Muscle of back (tissue), 11 donors: Measurements from ENCODE around the gene PLXNA4. TPM values are rescaled to one million over a fixed set of nuclear protein-coding genes. Genes with fewer than 3 reads are reported as not detected.

Source experiments
- DNase-seq, 3 donors: peaks; one replicate each; pipeline versions ENCODE4 v3.0.0 to v3.0.0-alpha.2; 2013
- polyA plus RNA-seq, 10 donors: library from polyadenylated mRNA; unstranded; fragments of 120-200 nt; gene quantifications; one replicate each; pipeline ENCODE4 v1.2.1, GENCODE V29; 2013; ENCODE audit not compliant: insufficient read length in 10 of 10

PLXNA4 gene
- polyA plus RNA-seq, 10 donors: 2.2 to 8.5 (median 4.0) TPM

GRCh38 chr7:132420527-132420926 lies 155.7 kb downstream of the PLXNA4 start:
- no peak for DNase-seq

GRCh38 chr7:132419542-132419941 lies 156.7 kb downstream of the PLXNA4 start:
- DNase-seq: peak in 1 of 3 donors; percentile 39

DNA sequence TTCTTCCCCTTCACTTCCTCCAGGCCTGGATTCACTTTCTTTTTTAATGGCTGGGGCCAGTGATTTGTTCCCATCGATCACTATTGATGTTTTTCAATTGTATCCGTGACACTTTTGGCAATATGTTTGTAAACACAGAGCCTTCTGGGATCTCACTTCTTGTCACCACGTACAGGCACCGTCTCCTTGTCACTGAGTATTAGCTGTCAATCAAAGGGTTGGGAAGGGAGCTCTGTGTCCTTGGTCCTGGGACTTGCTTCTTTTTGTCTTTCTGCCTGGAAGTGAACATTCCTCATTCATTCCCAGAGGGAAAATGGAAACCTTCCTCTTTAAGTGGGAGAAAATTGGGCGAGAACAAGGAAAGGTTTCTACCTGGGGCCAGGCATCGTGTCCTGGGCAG lies 157.4 kb downstream of the PLXNA4 start:
- no peak for DNase-seq

DNA sequence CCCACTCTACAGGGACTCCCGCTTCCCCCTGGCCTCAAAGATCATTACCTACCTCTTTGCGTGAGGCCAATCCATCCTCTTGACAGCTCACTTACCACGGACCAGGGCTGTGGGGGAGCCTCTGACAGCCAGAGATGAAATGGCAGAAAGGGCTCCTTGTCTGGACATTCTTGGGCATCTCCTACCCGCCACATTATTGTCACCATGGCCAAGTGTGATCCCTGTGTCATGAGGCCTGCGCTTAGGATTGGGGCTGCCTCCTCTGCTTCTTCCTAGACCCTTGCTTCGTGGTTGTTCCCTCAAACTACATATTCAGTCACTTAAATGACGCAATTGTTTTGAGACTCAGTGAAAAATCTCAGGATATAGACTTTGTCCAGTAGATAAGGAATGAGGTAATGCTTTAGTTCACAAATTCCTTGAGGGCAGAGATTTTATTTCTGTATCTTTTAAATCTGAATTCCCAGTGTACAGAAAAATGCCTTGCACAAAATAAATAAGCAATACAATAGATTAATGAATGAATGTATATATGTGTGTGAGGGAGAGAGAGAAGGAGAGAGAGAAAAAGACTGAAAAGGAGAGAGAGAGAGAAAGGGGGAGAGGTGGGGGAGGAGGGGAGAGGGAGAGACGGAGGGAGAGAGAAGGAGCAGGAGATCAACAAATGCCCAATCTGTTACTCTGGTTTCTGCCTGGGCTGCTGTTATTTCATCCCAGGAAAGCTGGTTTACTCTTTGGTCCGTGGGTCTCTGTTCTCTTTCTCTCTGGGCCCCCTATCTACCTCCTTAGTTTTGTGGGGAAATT lies 159.0 kb downstream of the PLXNA4 start:
- DNase-seq: no peak

DNA sequence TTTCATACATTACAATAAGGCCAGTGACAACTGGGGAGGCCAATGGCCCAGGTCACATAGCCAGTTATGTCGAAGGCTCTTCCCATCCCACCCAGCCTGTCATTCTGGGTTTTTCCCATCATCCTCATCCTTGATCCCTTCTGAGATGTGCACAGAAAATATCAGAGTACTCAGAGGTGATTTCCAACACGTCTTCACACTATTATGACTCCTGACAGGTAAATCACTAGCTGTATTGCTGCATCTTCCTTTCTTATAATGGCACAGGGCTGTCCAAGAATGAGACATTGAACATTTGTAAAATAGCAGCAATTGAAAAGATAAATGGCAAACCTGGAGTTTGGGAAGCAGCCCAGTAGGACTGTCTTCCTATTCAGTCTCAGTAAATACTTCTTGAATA lies 159.9 kb downstream of the PLXNA4 start:
- no peak for DNase-seq

- DNase-seq: no peak
Measured at GRCh38 chr7:132415259-132415658, 161.0 kb downstream of the PLXNA4 start.

GRCh38 chr7:132414857-132415256 lies 161.4 kb downstream of the PLXNA4 start:
- DNase-seq: no peak

- DNase-seq: no peak
Measured at GRCh38 chr7:132412435-132412834, 163.8 kb downstream of the PLXNA4 start.

GRCh38 chr7:132410861-132411541 lies 165.3 kb downstream of the PLXNA4 start:
- DNase-seq: no peak

DNA sequence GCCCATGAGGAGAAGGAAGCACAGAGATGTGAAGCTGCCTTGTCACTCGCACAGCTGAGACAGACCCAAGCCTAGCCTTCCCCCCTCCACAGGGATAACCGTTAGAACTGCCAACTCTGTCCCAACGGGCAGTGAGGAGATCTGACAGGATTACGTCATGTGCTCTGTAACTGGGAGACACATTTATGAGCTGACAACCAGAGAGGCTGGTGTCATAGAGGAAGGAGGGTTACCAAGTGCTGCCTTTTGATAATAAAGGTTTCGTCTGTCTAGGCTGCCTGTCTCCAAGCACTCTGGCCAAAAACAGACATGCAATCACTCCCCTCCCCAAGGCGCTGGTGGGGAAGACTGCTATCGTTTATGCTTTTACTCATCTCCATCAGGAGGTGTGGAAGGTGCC lies 165.9 kb downstream of the PLXNA4 start:
- DNase-seq: peak in 1 of 3 donors; percentile 34

DNA sequence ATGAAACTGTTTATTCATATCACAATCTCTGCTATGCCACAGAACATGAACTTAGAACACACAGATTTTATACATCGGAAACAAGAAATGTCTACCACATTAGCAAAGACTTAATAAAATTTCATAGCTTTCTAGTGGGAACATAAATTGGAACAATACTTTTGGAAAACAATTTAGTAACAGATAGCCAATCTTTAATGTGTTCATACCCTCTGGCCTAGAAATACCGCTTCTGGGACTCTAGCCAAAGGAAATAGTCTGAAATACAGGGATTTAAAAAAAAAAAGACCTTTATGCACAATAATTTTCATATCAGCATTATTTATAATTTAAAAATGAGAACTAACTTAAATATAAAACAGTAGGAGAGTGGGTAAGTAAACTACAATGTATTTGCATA lies 168.5 kb downstream of the PLXNA4 start:
- peak in 1 of 3 donors; percentile 42 for DNase-seq

- DNase-seq: no peak
Measured at GRCh38 chr7:132406039-132406438, 170.2 kb downstream of the PLXNA4 start.

GRCh38 chr7:132404261-132404660 lies 172.0 kb downstream of the PLXNA4 start:
- DNase-seq: no peak

DNA sequence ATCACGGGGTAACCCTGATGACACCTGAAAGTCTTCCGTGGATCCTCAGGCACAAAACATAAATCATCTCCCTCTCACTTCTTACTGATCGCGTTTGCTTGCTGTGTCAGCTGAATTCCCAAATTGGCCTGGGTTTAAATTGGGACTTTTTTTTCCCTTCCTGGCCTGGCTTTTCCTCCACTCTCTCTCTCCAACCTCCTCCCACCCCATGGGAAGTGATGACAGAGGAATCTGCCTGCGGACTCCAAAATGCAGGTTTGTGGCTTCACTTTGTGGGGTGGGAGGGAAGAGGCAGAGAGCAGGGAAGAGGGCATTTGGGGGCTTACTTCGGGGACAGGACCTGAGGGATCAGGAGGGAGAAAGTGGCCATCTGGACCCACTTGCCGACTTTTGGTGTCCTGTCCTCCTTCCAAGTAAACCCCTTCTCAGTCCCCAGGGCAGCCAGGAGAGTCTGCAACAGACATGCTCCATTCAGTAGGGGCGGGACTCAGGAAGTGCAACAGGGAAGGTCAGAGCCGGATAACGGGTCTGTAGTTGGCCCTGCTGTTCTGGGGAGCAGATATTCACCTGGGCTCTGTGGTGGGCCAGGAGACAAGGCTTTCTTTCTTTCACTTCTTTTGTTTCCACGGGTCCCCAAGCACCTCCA lies 172.7 kb downstream of the PLXNA4 start:
- no peak for DNase-seq

GRCh38 chr7:132402751-132403245 lies 173.5 kb downstream of the PLXNA4 start:
- no peak for DNase-seq

- DNase-seq: no peak
Measured at GRCh38 chr7:132402096-132402495, 174.2 kb downstream of the PLXNA4 start.

- DNase-seq: no peak
Measured at GRCh38 chr7:132400561-132401142, 175.6 kb downstream of the PLXNA4 start.

DNA sequence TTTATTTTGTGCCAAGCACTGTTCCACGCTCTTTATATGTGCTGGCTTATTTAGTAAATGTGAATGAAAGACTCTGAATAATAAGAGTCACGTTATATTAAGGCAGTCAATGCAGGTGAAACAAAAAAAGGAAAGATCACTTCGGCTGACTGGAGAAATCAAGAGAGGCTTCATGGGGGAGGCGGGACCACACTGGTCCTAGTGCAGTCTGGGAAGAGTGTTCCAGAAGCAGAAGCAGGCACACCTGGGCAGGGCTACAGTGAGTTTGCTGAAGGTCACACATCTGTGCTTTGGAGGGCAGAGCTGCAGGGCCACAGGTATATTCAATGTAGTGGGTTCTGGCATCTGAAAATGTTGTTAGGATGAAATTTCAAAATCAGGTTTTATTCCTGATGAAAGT lies 176.9 kb downstream of the PLXNA4 start:
- no peak for DNase-seq

- DNase-seq: peak in 1 of 3 donors; percentile 21
Measured at GRCh38 chr7:132398253-132398925, 177.9 kb downstream of the PLXNA4 start.

DNA sequence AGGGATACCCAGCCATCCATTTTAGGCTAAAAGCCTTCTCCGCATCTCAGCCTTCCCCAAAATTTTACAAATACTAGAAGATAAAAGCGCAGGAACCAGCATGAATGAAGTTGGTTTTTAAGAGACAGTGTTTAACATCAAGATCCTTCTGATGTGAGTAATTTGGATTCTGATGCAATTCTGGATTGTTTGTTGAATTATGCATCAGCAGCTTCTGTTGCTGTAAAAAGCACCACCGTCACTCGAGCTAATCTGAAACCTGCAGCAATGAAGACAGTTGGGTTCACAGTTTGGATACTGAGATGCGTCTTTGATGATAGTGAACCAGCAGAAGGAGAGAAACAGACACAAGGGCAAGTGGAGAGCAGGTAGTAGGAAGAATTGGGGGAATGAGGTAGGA lies 179.2 kb downstream of the PLXNA4 start:
- DNase-seq: no peak

DNA sequence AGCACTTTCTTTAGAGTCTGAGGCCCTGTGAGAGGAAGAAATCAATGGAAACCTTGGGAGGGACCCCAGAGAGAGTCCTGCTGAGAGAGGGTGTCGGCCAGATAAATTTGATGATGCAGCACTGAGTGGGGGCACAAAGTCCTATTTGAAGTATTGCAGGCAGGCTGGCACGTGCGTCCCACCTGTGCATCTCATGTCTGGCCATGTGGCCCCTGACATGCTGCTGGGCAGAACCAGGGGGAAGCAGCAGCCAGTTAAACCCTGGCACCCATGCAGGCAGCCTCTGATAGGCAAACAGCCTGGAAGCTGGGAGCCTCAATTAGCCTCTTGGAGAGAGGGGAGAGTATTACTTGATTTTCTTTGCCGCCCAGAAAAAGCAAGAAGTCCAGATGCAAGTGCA lies 180.9 kb downstream of the PLXNA4 start:
- no peak for DNase-seq
